NCI-H345 treated with DMSO at 0.1 percent for 48 hours (cell line): Measurements from ENCODE around the gene PPP1R9A.

Source experiments
- DNase-seq: peaks from one replicate; lab custom pipeline; 2025; ENCODE audit not compliant: unreplicated experiment; lab: John Stamatoyannopoulos, UW

PPP1R9A gene

DNA sequence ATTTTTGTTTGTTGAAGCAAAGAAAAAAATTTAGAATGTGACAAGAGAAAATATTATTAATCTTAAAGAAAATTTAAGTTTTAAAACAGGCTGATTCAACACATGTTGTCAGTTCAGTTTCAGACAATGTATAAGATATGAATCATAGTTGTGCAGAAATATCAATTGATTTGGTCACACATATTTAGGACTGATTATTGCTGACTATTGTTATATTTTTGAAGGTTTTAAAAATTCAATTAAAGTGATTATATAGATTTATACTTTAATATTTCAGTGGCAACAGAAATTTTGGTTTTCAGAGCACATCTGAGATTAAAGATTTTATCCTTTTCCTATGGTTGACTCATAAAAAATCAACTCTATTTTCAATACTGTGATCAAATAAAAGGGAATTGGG lies 284.4 kb downstream of the PPP1R9A start:
- DNase-seq, result no peak

GRCh38 chr7:95198863-95199262 lies 291.5 kb downstream of the PPP1R9A start:
- no peak for DNase-seq

DNA sequence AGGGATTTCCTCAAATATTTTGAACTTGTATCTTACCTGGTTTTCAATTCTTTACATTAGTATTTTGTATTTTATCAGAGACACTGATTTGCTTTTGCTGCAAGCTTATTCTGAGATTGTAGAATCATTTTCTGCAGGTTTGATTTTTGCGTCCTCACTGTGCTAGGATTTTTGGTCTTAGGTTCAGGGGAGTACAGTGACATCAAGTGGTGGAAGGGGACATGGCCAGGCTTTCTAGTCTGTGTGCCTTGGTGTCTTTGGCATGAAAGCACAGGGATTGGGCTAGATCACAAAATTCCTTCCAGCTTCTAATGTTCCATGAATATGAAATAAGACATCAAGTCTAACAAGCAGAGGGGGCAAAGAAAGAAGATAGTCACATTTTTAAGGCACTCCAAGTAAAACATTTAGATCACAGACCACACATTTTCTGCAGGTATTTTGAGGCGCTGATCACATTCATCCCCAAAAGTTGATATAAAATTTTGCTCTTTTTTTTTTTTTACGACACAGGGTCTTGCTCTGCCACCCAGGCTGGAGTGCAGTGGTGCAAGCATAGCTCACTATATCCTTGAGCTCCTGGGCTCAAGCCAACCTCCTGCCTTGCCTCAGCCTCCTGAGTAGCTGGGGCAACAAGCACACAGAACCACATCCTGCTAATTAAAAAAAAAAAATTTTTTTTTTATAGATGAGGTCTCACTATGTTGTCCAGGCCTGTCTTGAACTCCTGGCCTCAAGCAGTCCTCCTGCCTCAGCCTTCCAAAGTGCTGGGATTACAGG lies 292.6 kb downstream of the PPP1R9A start:
- peak; percentile 52 for DNase-seq

DNA sequence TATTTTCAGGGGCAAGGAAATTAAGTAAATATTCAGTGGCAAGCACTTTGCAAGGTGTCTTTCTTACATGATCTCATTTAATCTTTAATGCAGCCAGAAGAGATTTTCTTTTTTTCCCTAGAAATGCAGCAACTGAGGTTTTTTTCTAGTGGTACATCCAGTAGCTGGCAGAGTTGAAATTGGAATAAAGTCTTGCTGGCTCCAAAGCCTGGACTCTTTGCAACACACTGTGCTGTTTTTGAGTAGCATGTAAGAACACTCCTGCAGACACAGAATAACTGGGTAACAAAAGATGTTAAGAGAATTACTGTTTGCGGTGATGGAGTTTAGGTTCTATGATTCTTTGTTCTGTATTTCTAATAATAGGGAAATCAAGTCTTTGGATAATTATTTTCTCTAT lies 293.3 kb downstream of the PPP1R9A start:
- no peak for DNase-seq

DNA sequence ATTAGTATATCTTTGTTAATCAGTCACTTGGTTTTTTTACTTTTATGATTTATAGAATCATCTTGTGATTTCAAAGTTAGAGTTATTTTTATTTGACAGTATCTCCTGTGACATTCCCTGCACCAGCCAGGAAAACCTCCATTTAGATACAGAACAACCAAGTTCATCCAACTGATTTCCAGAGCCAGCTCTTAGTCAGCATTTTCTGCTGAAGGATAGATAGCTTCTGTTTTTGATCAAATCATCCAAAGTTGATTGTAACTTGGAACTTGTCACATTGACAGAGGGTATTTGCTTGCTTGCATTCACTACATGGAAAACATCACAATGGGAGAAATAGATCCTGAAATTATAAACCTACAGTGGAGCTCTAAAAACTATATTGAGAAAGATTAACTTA lies 294.3 kb downstream of the PPP1R9A start:
- no peak for DNase-seq

DNA sequence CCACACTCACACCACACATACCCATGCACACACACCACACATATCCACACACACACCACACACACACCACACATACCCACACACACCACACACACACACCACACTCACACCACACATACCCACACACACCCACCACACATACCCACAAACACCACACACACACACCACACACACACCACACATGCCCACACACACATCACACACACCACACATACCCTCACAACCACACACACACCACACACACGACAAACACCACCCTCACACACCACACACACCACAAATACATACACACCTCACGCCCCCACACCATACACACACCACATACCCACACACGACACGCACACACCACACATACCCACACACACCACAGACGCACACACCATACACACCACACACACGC lies 297.2 kb downstream of the PPP1R9A start:
- no peak for DNase-seq

GRCh38 chr7:95205665-95206225 lies 298.4 kb downstream of the PPP1R9A start:
- DNase-seq, result no peak

- no peak for DNase-seq
Observed at GRCh38 chr7:95209276-95209675, 301.9 kb downstream of the PPP1R9A start.

DNA sequence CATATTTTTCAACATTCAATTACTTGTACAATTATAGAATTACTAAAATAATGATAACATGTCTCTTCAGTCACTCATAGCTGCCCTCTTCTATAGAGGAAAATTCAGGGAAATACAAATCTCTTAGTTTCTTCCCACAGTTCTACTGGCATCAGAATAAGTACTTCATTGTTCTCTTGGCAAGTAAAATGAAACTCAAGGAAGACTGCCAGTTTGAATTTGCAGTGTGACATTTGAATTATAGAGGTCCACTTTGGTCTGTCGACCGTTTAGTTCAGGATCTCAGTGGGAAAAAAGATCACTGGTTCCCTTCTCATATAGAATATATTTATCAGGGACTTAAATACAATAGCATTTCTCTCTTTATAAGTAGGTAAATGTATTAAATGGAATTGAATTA lies 302.4 kb downstream of the PPP1R9A start:
- DNase-seq, result no peak

DNA sequence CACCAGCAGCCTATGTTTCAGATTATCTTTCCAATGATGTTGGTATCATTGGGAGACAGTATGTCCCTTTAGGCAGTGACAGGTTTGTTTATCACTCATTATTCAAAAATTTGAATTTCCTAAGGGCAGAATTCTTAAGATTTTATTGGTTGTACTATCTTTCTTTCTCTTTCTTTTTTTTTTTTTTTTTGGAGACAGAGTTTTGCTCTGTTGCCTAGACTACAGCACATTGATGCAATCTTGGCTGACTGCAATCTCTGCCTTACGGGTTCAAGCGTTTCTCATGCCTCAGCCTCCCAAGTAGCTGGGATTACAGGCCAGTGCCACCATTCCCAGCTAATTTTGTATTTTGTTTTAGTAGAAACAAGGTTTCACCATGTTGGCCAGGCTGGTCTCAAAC lies 305.8 kb downstream of the PPP1R9A start:
- DNase-seq, result no peak

DNA sequence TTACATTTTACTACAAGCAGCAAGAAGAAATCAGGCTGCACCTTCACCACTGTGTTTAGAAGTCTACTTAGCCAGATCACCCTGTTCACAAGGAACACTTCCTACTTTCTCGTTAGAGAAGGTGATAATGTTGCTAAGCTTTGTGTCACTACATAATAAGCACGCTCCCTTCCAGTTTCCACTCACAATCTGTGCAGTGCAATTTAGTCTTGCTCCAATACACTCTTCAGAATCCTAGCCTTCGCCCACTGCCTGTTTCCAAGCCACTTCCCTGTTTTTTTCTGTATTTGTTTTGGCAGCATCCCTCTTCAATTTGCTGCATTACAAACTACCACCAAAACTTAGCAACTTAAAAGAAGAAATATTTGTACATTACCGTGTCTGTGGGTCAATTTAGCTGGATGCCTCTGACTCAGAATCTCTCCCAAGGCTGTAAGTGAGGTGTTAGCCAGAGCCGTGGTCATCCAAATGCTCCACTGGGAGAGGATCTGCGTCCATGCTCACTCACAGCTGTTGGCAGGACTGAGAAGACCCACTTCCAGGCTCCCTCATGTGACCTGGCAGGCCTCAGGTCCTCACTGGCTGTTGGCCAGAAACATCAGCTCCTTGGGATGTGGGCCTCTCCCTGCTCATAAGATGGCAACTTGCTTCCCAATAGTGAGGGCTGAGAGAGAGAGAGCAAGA lies 306.6 kb downstream of the PPP1R9A start:
- DNase-seq, result no peak

GRCh38 chr7:95219721-95220120 lies 312.3 kb downstream of the PPP1R9A start:
- no peak for DNase-seq

DNA sequence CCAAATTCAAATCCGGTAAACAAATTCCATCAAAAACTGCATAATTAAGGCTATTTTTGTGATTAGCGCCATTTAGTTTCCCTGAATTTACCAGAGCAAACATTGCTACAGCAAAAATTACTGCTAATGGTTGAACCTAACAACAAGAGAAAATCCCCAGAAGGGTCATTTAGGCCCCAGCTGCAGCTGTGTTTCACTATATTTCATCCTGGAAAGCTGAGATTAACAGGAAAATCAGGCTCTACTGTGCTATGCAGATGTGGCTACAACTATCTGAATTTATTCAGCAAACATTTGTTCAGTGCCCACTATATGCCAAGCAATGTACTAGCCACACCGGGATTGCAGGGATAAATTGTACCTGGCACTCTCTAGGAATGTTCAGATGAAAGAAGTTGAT lies 312.9 kb downstream of the PPP1R9A start:
- DNase-seq, result no peak

- DNase-seq, result no peak
Observed at GRCh38 chr7:95225301-95225700, 317.9 kb downstream of the PPP1R9A start.

GRCh38 chr7:95229301-95229700 lies 321.9 kb downstream of the PPP1R9A start:
- DNase-seq, result no peak

DNA sequence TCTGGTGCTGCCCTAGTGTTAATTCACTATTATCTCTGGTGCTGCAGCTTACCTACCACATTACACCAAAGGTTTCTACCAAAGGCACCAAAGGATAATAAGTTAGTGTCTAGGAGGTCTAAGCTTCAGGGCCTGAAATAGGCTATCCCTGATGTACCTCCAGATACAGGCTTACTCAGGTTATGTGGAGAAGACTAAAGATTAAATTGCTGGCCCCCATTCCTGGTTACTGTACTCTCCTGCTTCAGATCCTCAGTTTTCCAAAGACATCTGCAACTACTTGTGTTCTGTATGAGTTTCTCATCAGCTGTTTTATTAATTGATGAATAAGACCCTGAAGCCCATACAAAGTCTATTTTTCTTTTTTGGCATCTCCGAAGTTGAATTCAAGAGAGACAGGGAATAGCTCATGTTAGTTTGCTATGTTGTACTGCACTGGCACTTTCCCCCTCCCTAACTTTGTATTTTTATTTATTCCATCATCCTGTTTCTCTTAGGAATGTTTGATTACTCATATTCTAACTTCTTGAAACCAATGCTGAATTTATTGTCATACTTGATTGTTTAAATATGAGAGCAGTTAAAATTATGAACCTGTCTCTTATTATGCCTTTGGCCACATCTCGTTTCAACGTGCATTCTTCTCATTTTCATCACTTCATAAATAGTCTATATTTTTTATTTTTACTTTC lies 331.0 kb downstream of the PPP1R9A start:
- DNase-seq, result no peak

GRCh38 chr7:95240921-95241320 lies 333.5 kb downstream of the PPP1R9A start:
- no peak for DNase-seq

DNA sequence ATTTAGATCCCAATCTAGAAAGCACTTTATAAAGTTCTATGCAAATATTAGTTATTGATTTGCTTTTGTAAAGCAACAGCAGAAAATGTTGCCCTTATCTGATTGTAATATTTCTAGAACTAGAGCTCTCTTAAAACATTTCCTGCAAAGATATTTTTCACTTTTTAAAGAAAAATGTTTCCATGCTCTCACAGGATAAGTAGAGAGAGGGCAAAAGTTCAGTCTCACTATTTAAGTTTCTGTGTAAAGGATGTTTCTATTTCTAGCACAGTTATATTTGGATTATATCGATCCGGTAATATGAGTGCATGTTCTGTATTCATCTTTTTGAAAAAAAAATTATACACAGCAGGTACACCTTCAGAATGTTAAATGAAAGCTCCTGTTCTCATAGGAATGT lies 334.9 kb downstream of the PPP1R9A start:
- DNase-seq, result no peak

DNA sequence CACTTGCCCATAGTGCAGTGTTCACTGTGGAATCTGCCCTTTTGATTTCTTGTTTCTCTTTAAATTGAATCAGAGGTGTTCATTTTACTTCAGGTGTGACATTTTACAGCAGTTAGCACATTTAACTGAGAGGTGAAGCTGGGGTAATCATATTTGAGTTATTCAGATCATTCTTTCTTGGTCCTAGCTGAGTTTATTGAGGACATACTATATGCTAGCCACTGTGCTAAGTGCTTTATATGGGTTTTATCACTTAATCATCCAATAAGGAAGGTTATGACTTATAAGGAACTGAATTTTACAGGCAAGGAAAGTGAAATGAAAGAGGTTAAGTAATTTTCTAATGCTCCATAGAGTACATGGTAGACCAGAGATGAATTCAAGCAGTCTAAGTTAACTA lies 337.2 kb downstream of the PPP1R9A start:
- no peak for DNase-seq

DNA sequence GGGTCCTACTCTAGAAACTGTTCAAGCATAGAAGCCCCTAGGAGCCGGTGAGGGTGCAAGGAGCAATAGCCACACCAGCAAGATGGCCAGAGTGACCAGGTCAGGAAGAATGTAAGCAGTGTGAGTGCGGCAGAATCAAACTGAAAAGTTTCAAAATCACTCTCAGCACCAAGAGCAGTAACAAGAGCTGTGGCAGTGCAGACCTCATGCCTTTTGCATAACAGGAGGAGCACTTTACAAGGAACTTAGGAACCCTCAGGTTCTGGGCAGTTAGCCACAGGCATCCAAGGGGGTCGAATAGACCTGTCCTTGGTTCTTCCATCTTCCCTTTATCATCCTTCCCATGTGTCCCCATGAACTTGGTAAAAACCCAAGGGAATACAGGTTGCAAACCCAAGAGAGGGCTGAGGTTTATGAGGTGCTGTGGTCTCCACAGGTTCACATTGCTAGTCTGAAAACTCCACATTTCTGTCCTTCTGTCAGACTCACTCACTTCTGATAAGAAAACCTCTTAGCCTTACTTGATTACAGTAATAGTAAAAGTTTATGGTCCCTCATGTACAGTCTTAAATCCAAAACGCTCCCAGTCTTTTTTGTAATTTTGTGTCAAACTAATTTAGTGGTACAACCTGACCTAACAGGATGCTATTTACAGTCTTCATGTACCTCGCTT lies 338.6 kb downstream of the PPP1R9A start:
- DNase-seq, result no peak

DNA sequence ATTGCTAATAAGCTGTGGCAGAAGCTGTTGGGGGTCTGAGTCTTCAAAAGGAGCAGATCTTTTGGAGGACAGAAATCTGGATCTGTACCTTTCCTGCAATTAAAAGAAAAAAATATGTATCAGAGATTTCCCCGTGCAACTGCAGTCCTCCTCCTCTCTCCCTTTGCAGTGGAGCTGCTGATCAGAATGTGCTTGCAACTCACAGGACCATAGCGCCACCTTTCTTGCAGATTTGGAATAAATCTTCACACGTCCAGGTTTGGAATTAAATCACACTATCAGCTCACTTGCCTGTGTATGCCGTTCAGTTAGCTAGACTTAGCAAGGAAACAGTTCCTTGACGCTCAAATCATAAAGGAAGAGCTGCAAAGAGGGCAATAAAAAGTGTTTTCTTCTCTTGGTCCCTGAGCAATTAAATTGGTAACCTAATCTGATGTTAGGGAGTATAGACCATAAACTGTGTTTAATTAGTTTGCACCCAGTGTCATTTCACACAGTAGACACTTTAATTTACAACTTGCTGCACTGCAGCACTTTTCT lies 339.5 kb downstream of the PPP1R9A start:
- DNase-seq, result peak; percentile 62
